ENCODE data around the gene ABCA9. TPM values are rescaled to one million over a fixed set of nuclear protein-coding genes. Genes with fewer than 3 reads are reported as not detected.

ABCA9 gene
- total and polyA plus RNA-seq, 9 of the 15 experiments (the other 6 are each of a cell fraction or from before 2014, with no cell fraction given): 0.04 TPM; not detected in 8

DNA sequence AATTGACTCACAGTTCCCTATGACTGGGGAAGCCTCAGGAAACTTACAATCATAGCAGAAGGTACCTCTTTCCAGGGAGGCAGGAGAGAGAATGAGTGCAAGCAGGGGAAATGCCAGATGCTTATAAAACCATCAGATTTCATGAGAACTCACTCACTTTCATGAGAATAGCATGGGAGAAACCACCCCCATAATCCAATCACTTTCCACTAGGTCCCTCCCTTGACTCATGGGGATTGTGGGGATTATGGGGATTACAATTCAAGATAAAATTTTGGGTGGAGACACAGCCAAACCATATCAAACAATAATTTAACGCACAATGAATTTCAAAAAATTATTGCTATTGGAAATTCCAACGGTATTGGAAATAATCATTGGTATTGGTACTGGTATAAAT lies 15.1 kb downstream of the ABCA9 start:
- WGBS (ENCODE audit: insufficient coverage, low coverage, missing lambda C conversion rate): 65% methylated on average over 2 of the region's 2 CpGs
- ChIA-PET CTCF (ENCODE audit: low intra/inter-chr PET ratio) (no interaction called here), POLR2A (interaction anchor here (0.8 kb wide), 1 partner anchor 35 kb away, joined by 3 read pairs; no protein-coding TSS in a partner anchor)
- H2AFZ ChIP-seq (ENCODE audit: low read depth, low read length): 0 out of 2 replicates have a peak overlapping the region, but pooled peaks have one; percentile 73
- H3K9ac ChIP-seq (ENCODE audit: insufficient read depth in 1 of 2, low read depth in 2 of 2, low read length in 2 of 2): 0 out of 4 replicates have a peak overlapping the region, but pooled peaks of 1 of the 2 experiments have one; percentile 12
- H4K20me1 ChIP-seq (replicated peaks; ENCODE audit: control insufficient read depth, insufficient read depth, low read length): no peaks in the 10 kb centered on the region
- TF ChIP-seq MYC (IDR thresholded peaks at IDR 0.05; ENCODE audit: low read depth, low read length) (no peak), MYC (CRISPR knock-in tag; IDR thresholded peaks at IDR 0.05; ENCODE audit: borderline replicate concordance, low read depth) (no peak), PTRF (tag; IDR thresholded peaks at IDR 0.05) (no peak), ZC3H8 (IDR thresholded peaks at IDR 0.05) (no peak), OTX1 (CRISPR knock-in tag; IDR thresholded peaks at IDR 0.05) (no peak), DNMT1 (IDR thresholded peaks at IDR 0.05) (no peak), PCBP1 (IDR thresholded peaks at IDR 0.05; ENCODE audit: low read depth, low read length, poor library complexity, severe bottlenecking) (no peak), ZNF24 (IDR thresholded peaks at IDR 0.05) (no peak), ZNF431 (CRISPR knock-in tag; IDR thresholded peaks at IDR 0.05) (no peak), CCNT2 (IDR thresholded peaks at IDR 0.05; ENCODE audit: borderline replicate concordance, extremely low read depth, insufficient read length, low read depth, low read length) (no peak), NR1H2 (CRISPR knock-in tag; IDR thresholded peaks at IDR 0.05) (no peak), SNIP1 (IDR thresholded peaks at IDR 0.05; ENCODE audit: low read depth) (no peak), PCBP2 (IDR thresholded peaks at IDR 0.05; ENCODE audit: low read depth, low read length, poor library complexity, severe bottlenecking) (no peak), ZBTB8A (IDR thresholded peaks at IDR 0.05; ENCODE audit: partially characterized antibody) (no peak), KLF13 (tag; IDR thresholded peaks at IDR 0.05; ENCODE audit: borderline replicate concordance, low read depth) (no peak), ELF4 (CRISPR knock-in tag; IDR thresholded peaks at IDR 0.05) (no peak), ZSCAN32 (CRISPR knock-in tag; IDR thresholded peaks at IDR 0.05) (no peak), FOXP4 (CRISPR knock-in tag; IDR thresholded peaks at IDR 0.05; ENCODE audit: borderline replicate concordance) (no peak), CBX3 (IDR thresholded peaks at IDR 0.05; ENCODE audit: borderline replicate concordance in 1 of 2, low read length in 2 of 2) (no peak), SMAD4 (CRISPR knock-in tag; conservative IDR thresholded peaks at IDR 0.05) (no peak)
- TF ChIP-seq, protein P1, sequence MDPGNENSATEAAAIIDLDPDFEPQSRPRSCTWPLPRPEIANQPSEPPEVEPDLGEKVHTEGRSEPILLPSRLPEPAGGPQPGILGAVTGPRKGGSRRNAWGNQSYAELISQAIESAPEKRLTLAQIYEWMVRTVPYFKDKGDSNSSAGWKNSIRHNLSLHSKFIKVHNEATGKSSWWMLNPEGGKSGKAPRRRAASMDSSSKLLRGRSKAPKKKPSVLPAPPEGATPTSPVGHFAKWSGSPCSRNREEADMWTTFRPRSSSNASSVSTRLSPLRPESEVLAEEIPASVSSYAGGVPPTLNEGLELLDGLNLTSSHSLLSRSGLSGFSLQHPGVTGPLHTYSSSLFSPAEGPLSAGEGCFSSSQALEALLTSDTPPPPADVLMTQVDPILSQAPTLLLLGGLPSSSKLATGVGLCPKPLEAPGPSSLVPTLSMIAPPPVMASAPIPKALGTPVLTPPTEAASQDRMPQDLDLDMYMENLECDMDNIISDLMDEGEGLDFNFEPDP (CRISPR knock-in tag; IDR thresholded peaks at IDR 0.05): no peak
- no peak overlapping the region for H3K4me2 ChIP-seq (ENCODE audit: insufficient read depth, low read length)
- no peaks in the 10 kb centered on the region for H3K36me3 ChIP-seq (ENCODE audit: control insufficient read depth, insufficient read depth, low read length)
- no peaks in the 10 kb centered on the region for H3K9me1 ChIP-seq (ENCODE audit: control insufficient read depth, insufficient read depth, low read length)
- H3K9me3 ChIP-seq (replicated peaks; ENCODE audit: control insufficient read depth, insufficient read depth, low read depth, low read length): peaks cover 8% of the 10 kb centered on the region; the same call in 1 of the 2 replicates
- no peak overlapping the region for H3K4me3 ChIP-seq
- H3K27ac ChIP-seq (ENCODE audit: extremely low read depth, low read depth, low read length): peak overlapping the region; percentile 86; the same call in 2 of the 3 replicates
- H3K4me1 ChIP-seq (replicated peaks in 1 of 2; ENCODE audit: control insufficient read depth in 2 of 2, insufficient read depth in 2 of 2, low read length in 2 of 2): peaks cover 3 to 33% of the 10 kb centered on the region in 2 experiments
- no peaks in the 10 kb centered on the region for H3K27me3 ChIP-seq (ENCODE audit: control insufficient read depth in 2 of 2, insufficient read depth in 2 of 2, low read length in 2 of 2)
- in situ Hi-C loops (cut with MboI): no loop called here
- FAIRE-seq (no peak), DNase-seq (ENCODE audit: extremely low read depth in 1 of 4, low spot score in 3 of 4) (no peak), ATAC-seq (no peak)
- BruUV-seq (replicated peaks): no TSS peak
- no peaks in the 10 kb centered on the region for H3K79me2 ChIP-seq (ENCODE audit: control insufficient read depth, insufficient read depth, low read length)
- intact Hi-C loops (cut with micrococcal nuclease): loop anchor here (2.0 kb wide), 1 partner anchor 47 kb away; no protein-coding TSS in a partner anchor
